GM12891 (cell line): ENCODE data around the gene VMAC.

ENCODE experiments used
- DNase-seq: peaks from one replicate; pipeline ENCODE4 v3.0.0; 2011; ENCODE audit warnings: low spot score; ENCODE audit not compliant: insufficient read length
- FAIRE-seq: peaks from 2 replicates; lab custom pipeline; 2011; peaks lifted over from hg19 to GRCh38; lab: Jason Lieb, UNC
- PAX5 ChIP-seq: IDR thresholded peaks from 2 replicates; pipeline ENCODE4 v1.6.1; 2011; ENCODE audit warnings: low read length, moderate library complexity, mild to moderate bottlenecking; ENCODE audit not compliant: insufficient read depth, severe bottlenecking
- POLR2A ChIP-seq: IDR thresholded peaks from 2 replicates; pipeline ENCODE4 v1.6.1; 2011; ENCODE audit warnings: low read depth, low read length, control low read depth
- POLR2AphosphoS5 ChIP-seq: IDR thresholded peaks from 2 replicates; pipeline ENCODE4 v1.6.1; 2011; ENCODE audit warnings: low read depth, low read length, control low read depth
- POU2F2 ChIP-seq: IDR thresholded peaks from 2 replicates; pipeline ENCODE4 v1.6.1; 2011; ENCODE audit warnings: low read depth, mild to moderate bottlenecking, control low read depth, low read length, moderate library complexity
- SPI1 ChIP-seq: IDR thresholded peaks from 2 replicates; pipeline ENCODE4 v1.6.1; 2011; ENCODE audit warnings: low read depth, low read length, control low read depth
- TAF1 ChIP-seq: IDR thresholded peaks from 2 replicates; pipeline ENCODE4 v1.6.1; 2011; ENCODE audit warnings: low read depth, low read length, control low read depth

The VMAC gene

DNA sequence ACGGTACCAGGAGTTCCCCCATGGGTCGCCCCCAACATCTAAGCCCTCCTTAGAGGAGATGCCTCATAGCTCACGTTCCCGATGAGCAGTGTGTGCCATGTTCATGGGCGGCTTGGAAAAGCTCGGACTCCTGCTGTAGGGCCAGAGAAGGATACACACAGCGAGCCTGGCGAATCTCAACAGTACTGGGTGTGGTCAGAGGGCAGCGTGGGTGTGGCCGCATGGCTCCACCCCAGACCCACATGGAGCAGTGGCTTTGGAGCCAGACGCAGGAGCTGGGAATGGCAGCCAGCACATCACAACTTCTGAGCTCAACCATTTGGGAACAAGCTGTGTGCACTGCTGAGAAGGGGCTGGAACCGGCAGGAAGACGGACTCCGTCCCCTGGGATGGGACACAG lies 25.0 kb downstream of the VMAC start:
- FAIRE-seq (no peak), DNase-seq (no peak)
- TF ChIP-seq TAF1 (no peak), PAX5 (no peak), SPI1 (no peak), POLR2AphosphoS5 (no peak), POLR2A (no peak), POU2F2 (no peak)

DNA sequence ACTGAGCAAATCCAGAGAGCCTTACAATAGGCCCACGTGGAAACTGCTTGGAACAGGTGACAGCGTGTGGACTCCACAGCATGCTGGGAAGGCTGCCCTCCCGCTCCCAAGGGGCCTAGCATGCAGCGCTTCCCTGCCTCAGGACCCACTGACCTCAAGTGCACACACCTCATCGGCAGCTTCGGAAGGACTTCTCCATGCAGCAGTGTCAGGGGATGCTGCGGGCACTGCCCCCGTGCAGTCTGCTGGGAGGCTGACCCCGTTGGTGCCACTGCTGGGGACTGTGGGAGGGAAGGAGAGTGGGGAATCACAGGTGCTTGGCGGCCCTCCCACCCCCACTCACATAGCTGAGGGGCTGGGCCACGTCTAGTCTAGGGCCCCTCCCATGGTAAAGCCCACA lies 26.6 kb downstream of the VMAC start:
- no peak for TF ChIP-seq TAF1
- TF ChIP-seq POU2F2: no peak
- no peak for TF ChIP-seq SPI1
- TF ChIP-seq POLR2A: no peak
- no peak for TF ChIP-seq PAX5
- TF ChIP-seq POLR2AphosphoS5: no peak
- DNase-seq (no peak), FAIRE-seq (no peak)

DNA sequence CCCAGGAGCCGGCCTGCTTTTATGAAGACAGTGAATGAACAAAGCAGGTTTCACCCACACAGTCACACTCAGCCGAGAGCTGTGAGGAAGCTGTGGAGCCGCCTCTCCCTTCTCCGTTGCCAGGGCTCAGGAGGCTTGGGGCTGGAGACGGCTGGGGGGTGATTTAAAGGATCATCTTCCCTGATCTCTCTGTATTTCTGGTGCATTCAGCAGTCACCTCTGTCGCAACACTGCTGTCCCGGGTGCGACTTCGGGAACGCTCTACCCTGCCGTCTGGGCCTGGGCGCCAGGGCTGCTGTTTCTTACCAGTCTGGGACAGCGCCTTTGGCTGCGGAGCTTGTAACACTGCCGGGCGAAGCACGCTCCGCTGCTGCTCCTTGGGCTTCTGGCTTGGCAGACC lies 27.5 kb downstream of the VMAC start:
- FAIRE-seq: no peak
- TF ChIP-seq POLR2AphosphoS5: no peak
- no peak for TF ChIP-seq POU2F2
- no peak for TF ChIP-seq SPI1
- TF ChIP-seq TAF1: no peak
- no peak for TF ChIP-seq PAX5
- TF ChIP-seq POLR2A: no peak
- DNase-seq: no peak

DNA sequence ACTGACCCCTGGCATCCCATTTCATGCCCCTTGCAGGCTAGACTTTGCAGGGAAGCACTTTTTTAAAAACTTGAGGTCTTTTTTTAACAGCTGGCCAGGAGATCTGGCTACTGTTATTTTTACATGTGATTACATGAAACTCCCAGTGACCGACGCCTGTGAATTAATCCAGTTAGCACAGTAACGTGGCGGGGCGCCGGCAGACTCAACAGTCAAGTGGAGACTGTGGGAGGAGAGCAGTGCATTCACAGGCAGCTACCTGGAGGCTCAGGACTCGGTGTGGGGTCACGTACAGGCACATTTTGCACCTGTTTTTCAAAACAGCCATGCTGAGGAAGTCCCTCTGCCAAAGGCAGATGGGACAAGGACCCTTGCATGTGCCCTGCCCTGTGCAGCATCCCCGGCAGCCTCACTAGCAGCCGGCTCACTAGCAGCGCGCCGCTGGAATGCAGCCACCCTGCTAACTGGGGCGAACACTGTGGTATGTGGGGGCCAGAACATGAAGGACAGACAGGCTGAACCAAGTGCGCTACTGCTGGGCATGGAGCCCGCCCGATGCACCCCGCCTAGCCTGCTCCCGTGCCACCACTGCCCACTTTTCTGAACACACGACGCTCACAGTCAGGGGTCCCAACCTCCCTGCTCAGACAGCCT lies 28.1 kb downstream of the VMAC start:
- TF ChIP-seq SPI1 (no peak), PAX5 (no peak), POLR2A (no peak), TAF1 (no peak), POLR2AphosphoS5 (no peak), POU2F2 (no peak)
- no peak for DNase-seq
- FAIRE-seq: no peak

DNA sequence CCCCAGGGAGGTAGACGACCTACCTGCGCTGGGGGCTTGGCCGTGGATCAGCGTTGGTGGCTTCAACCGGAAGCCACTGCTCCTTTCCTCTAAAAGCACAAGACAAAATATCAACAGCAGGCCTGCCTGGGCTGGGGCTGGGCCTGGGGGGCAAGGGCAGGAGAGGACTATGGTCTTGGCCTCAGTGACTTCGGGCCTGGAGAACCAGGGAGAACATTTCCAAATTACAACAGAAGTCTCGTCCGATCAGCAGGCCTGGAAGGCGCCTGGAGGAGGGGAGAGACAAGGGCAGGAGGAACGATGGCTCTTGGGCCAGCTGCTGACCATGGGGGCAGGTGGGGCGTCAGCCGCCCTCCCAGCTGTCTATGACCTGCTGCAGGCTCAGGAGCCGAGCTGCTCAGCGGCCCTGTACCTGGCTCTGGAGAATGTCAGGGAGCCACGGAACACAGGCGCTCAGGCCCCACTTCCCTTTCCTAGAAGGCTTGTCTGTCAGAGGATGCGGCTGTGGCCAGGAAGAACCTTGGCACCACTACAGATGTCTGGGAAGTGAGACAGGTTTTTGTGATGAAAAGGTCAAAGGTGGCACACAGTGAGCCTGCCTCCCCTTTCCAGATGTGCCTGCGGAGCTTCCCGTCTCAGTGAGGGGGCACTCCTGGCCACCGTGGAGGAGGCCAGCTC lies 28.9 kb downstream of the VMAC start:
- DNase-seq: no peak
- FAIRE-seq: no peak
- no peak for TF ChIP-seq PAX5
- no peak for TF ChIP-seq POLR2A
- no peak for TF ChIP-seq SPI1
- TF ChIP-seq TAF1: no peak
- no peak for TF ChIP-seq POLR2AphosphoS5
- no peak for TF ChIP-seq POU2F2

DNA sequence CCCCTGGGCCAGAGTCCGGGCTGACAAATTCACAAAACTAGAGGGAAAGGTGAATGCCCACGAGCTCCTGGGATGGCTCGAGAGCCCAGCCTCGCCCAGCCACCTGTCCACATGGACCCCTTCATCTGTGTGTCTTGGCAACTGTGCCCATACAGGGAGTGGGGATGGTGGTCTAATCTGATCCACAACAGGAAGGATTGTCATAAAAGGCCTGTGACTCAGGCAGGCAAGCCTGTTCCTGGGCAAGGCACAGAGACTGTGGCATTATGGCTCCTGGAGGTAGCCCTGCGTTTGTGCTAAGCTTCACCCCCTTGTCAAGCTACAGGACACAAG lies 29.4 kb downstream of the VMAC start:
- FAIRE-seq (no peak), DNase-seq (no peak)
- TF ChIP-seq POLR2A (no peak), POU2F2 (no peak), POLR2AphosphoS5 (no peak), SPI1 (no peak), TAF1 (no peak), PAX5 (no peak)

DNA sequence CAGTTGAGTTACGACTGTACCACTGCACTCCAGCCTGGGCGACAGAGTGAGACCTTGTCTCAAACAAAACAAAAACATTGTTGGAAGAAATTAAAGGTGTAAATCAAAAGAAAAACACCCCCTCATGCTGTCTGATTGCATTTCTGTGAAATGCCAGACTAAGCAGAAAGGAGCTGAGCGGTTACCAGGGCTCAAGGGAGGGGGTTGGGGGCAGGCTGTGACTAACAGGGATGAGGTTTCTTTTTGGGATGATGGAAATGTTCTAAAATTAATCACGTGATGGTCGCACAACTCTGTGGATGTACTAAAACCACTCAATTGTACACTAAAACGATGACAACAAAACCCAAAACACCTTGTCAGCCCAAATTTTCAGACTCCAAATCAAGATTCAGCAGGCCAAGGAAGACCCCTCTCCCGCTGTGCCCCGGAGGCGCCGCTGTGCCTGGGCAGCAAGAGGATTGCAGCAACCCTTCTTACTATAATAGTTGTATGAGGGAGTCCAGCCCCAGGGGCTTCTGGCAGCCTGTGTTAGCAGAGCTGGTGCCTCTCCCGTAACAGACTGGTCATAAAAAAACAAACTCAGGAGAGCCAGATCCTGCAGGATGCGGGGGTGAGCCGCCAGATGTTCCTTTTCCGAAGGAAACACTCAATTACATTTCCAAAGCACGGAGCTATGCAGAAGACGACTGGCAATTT lies 30.3 kb downstream of the VMAC start:
- no peak for DNase-seq
- FAIRE-seq: no peak
- no peak for TF ChIP-seq POLR2AphosphoS5
- no peak for TF ChIP-seq POLR2A
- TF ChIP-seq TAF1: no peak
- TF ChIP-seq PAX5: no peak
- TF ChIP-seq SPI1: no peak
- TF ChIP-seq POU2F2: no peak

DNA sequence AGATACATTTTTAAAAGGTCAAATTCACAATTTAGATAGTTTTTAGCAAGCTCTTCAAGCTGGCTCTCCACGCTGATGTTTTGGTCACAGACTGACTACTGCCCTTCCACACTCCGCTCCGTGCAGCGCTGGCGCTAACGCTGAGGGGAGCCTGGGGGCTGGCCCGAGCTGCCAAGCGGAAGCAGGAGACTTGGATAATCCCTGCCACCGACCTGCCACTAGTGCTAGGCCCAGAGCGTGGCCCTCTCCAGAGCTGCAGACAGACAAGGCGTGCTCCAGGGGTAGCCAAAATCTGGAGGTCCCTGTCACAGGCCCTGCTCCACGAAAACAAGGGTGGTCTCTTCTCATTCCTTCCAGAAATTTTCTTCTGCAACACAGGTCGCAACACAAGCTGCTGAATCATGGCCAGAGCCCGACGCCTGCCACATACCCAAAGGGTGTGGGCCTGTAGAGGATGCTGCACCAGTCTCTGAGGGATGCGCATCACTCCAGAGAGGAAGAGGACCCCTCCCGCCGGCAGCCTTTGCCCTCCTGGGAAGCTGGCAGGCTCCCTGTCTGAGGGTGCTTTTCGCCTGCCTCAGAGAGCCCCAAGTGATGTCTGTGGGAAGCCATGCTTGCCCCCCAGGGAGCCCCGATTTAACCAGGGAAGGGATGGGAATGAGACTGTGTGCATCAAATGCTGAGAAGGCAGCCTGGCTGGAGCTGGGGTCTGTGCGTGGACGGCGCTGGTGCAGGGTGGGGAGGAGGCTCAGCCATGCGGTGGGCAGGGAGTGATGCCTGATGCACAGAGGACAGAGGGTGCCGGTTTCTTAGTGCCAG lies 31.0 kb downstream of the VMAC start:
- FAIRE-seq (no peak), DNase-seq (no peak)
- TF ChIP-seq TAF1: no peak
- no peak for TF ChIP-seq POLR2A
- TF ChIP-seq PAX5: no peak
- no peak for TF ChIP-seq SPI1
- TF ChIP-seq POU2F2: no peak
- TF ChIP-seq POLR2AphosphoS5: no peak

DNA sequence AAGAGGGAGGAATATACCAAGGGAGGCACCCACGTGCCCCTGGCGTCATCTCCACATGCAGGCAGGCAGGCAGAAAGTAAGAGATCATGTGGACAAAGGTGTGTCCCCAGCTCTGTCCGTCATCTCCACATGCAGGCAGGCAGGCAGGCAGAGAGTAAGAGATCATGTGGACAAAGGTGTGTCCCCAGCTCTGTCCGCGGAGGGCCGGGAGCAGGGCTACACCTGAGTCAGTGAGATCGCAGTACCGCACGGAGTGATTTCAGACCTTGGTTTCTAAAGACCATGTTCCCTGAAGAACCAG lies 31.6 kb downstream of the VMAC start:
- TF ChIP-seq POLR2A (no peak), SPI1 (no peak), PAX5 (no peak), POU2F2 (no peak), POLR2AphosphoS5 (no peak), TAF1 (no peak)
- no peak for FAIRE-seq

More for the DNA sequence above, 31.6 kb downstream of the VMAC start:
- DNase-seq: no peak
